ENCODE data around the gene ADCY10. TPM values are rescaled to one million over a fixed set of nuclear protein-coding genes. Genes with fewer than 3 reads are reported as not detected.

ADCY10 gene
- total RNA-seq, 4 donors from 2014 or later, result 0.22 to 0.57 (median 0.41) TPM

GRCh38 chr1:167882376-167882775, 31.6 kb downstream of the ADCY10 start:
- no peak for TF ChIP-seq CTCF (IDR thresholded peaks at IDR 0.05; ENCODE audit: low read depth)

- no peak for TF ChIP-seq CTCF (IDR thresholded peaks at IDR 0.05; ENCODE audit: low read depth)
Measured at GRCh38 chr1:167881786-167882185, 32.1 kb downstream of the ADCY10 start.

- no peak for TF ChIP-seq CTCF (IDR thresholded peaks at IDR 0.05; ENCODE audit: low read depth)
Measured at GRCh38 chr1:167881069-167881468, 32.9 kb downstream of the ADCY10 start.

- no peak for TF ChIP-seq CTCF (IDR thresholded peaks at IDR 0.05; ENCODE audit: low read depth)
Measured at GRCh38 chr1:167880580-167881021, 33.3 kb downstream of the ADCY10 start.

GRCh38 chr1:167879508-167879907, 34.4 kb downstream of the ADCY10 start:
- TF ChIP-seq CTCF (IDR thresholded peaks at IDR 0.05; ENCODE audit: low read depth), result no peak

- no peak for TF ChIP-seq CTCF (IDR thresholded peaks at IDR 0.05; ENCODE audit: low read depth)
Measured at GRCh38 chr1:167878372-167879160, 35.4 kb downstream of the ADCY10 start.

GRCh38 chr1:167876597-167877175, 37.2 kb downstream of the ADCY10 start:
- TF ChIP-seq CTCF (IDR thresholded peaks at IDR 0.05; ENCODE audit: low read depth), result no peak
